T47D (cell line): ENCODE measurements around the gene CYS1.
"Not testable (repeated sequence)": the region's sequence is repeated elsewhere in the genome, so short reads cannot be mapped to it uniquely, and the experiment has no call there.

Source experiments
- DNase-seq, 2 experiments: peaks; one replicate each; pipeline versions ENCODE4 v3.0.0 to v3.0.0-alpha.2; 2011 to 2012; ENCODE audit warnings: low read depth in 1 of 2, low spot score in 1 of 2
- JUND ChIP-seq: IDR thresholded peaks from 2 replicates; pipeline ENCODE4 v1.6.1; 2012; ENCODE audit warnings: low read depth
- in situ Hi-C: cut with HindIII; loops from 2 replicates; pipeline ENCODE4 v1.10.0; 2016; ENCODE audit warnings: low sequenced_read_pairs, low pct_unique_long_range_greater_than_20kb

CYS1 gene

DNA sequence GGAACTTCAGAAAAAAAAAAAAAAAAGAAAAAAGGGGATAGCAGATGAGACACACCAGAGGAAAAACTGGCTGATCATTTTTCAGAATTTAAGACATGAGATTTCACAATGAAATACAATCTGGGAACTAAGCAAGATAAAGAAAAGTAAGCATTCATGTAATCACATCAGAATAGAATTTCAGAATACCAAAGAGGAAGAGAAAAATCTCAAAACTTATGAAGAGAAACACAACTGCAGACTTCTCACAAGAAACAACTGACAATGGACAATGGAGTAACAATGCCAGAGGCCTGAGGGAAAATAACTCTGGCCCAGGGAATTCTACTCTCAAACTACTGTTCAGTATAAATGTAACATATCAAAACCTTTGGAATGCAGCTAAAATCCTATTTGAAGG, 29.1 kb upstream of the CYS1 start:
- TF ChIP-seq JUND = no peak
- no peak for DNase-seq
- in situ Hi-C loops = no loop called here

DNA sequence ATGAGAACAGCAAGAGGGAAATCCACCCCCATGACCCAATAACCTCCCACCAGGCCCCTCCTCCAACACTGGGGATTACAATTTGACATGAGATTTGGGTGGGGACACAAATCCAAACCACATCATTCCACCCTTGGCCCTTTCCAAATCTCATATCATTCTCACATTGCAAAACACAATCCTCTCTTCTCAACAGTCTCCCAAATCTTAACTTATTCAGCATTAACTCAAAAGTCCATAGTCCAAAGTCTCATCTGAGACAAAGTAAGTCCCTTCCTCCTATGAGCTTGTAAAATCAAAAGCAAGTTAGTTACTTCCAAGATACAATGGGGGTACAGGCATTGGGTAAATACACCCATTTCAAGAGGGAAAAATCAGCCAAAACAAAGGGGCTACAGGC, 24.7 kb upstream of the CYS1 start:
- in situ Hi-C loops, DNase-seq: not testable (repeated sequence)

DNA sequence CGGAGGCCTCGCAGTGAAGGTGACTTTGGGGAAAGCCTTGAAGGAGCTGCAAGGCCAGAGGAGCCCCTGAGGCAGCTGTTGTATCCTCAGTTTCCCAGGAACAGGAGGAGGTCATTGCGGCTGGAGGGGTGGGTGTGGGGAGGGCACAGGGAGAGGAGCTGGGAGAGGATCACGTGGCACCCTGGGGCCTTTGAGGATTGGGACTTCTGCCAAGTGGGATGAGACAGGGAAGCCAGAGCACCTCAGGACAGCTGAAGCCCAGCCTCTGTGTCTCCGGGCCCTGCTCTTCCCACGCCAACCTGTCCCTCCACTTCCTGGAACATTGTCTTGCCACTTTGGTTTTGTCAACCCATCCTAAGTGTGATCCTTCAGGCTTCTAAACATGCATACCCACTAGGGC, 23.0 kb upstream of the CYS1 start:
- in situ Hi-C loops = no loop called here
- no peak for DNase-seq
- TF ChIP-seq JUND = no peak

DNA sequence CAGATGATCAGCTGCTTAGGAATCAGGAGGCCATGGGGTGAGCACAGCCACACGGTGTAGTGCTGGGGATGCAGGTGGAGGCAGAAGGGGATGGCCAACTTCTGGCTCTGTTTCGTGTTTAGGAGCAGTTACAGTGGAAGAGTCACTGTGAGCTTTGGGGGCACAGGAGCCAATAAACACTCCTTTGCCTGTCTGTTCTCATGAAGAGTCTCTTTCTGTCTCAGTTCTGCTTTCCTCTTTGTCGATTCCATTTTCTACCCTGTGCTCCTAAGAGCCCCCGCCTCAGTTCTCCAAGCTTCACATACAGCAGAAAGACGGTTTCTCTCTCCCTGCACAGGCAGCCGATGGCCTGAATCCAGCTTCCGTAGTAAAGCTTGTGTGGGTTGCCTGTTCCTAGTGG, 21.3 kb upstream of the CYS1 start:
- in situ Hi-C loops = no loop called here
- no peak for DNase-seq

DNA sequence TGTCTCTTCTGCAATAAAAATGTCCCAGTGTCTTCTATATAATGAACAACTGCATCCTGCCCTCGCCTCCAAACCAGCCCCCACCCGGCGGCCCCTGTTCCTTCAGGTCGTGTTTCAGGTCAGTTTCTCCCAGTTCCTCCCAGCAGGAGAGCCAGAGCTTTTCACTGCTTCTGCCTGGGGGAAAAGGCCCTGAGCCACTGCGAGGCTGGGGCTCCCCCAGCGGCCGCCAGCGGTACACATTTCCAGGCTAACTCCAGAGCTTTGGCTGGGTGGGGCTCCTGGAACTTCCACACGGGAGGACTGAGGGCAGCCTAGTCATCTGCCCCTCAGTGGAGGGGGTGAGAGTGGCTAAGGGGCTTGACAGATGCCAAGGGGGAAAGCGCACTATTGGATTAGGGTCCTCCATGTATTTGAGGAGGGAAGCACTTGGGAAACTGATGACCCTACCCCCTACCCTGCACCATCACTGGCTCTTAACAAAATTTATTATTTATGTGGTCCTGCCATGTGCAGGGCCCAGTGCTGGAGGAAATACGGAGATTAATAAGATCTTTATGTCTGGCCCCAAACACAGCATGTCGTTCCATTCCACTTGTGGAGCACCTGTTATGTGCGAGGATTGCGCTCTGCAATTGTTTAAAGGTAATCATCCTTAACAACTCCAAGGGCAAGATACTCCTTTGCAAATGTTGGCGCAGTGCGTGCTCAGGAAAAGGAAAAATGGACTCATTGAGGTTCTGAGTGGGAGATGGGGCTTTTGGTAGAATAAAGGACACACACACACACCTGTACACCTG, 17.3 kb upstream of the CYS1 start:
- DNase-seq = peak; percentile 62 to 75
- in situ Hi-C loops = no loop called here
- no peak for TF ChIP-seq JUND

More for the DNA sequence above, 21.3 kb upstream of the CYS1 start:
- no peak for TF ChIP-seq JUND

DNA sequence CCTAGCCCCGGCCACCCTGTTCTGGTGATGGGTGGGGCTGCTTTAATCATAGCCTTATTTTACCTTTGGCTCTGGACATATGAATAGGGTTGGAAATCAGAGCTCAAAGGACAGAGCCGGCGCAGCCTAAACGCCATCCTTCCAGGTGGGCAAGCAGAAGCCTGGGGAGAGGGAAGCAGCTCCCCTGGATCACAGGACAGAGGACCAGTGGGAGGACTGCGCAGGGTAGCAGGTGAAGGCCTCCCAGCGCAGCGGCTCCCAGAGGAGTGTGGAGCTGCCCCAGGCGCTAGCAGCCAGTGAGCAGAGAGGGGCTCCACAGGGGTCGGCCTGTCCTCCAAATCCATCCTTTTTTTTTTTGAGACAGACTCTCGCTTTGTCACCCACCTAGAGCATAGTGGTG, 16.4 kb upstream of the CYS1 start:
- no peak for DNase-seq
- no peak for TF ChIP-seq JUND
- in situ Hi-C loops = no loop called here

DNA sequence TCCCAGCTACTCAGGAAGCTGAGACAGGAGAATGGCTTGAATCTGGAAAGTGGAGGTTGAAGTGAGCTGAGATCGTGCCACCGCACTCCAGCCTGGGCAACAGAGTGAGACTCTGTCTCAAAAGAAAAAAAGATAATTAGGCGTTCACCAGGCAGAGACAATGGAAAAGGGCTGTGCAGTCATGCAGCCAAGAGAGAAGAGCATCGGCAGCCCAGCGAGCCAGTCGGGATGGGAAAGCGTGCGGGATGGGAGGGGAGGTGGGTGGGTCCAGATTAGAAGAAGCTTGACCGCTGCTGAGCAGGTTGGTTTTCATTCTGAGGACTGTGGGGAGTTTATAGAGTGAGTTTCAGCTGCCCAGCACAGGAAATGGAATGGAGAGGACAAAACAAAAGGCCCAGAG, 15.0 kb upstream of the CYS1 start:
- TF ChIP-seq JUND = no peak
- in situ Hi-C loops = no loop called here

DNA sequence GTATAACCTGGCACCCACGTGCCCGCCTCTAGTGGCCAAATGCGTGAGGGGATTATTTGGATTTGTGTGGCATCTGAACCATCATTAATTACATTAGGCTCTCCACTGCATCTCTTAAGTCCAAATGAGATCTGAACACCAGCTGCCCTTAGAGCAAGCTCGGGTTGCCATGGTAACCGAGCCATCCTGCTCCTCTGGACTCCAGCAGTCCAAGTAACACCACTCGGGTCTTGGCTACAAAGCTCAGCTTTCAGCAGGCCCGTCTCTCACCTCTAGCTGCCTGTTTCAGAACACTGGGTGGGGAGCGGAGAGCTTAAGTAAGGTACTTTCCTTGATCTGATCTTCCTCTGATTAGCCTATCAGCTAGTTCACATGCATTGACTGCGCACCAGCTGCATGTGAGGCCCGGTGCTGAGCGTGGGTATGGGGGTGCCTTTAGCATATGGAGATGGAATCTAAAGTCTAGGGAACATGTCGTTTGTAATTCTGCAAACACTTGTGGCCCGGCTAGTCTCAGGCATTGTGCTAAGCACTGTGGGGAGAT, 14.1 kb upstream of the CYS1 start:
- in situ Hi-C loops = no loop called here
- no peak for TF ChIP-seq JUND
- no peak for DNase-seq

More for the DNA sequence above, 15.0 kb upstream of the CYS1 start:
- DNase-seq = no peak

DNA sequence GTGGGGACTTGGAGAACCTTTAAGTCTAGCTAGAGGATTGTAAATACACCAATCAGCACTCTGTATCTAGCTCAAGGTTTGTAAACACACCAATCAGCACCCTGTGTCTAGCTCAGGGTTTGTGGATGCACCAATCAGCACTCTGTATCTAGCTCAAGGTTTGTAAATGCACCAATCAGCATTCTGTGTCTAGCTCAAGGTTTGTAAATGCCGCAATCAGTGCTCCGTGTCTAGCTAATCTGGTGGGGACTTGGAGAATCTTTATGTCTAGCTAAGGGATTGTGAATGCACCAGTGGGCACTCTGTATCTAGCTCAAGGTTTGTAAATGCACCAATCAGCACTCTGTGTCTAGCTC, 11.7 kb upstream of the CYS1 start:
- in situ Hi-C loops = not testable (repeated sequence)

DNA sequence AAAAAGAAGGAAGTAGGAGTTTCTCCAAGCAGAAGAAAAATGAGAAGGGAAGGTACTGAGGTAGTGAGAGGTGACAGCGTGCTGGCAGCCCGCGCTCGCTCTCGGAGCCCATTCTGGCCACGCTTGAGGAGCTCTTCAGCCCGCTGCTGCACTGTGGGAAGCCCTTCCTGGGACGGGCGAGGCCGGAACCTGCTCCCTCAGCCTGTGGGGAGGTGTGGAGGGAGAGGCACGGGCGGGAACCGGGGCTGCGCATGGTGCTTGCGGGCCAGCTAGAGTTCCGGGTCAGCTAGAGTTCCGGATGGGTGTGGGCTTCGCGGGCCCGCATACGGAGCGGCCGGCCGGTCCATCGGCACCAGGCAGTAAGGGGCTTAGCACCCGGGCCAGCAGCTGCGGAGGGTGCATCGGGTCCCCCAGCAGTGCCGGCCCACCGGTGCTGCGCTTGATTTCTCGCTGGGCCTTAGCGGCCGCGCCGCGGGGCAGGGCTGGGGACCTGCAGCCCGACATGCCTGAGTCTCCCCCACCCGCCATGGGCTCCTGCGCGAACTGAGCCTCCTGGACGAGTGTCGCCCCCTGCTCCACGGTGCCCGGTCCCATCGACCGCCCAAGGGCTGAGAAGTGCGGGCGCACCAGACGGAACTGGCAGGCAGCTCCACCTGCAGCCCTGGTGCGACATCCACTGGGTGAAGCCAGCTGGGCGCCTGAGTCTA, 11.1 kb upstream of the CYS1 start:
- no peak for DNase-seq
- in situ Hi-C loops = no loop called here
- TF ChIP-seq JUND = no peak

More for the DNA sequence above, 11.7 kb upstream of the CYS1 start:
- not testable (repeated sequence) for DNase-seq

DNA sequence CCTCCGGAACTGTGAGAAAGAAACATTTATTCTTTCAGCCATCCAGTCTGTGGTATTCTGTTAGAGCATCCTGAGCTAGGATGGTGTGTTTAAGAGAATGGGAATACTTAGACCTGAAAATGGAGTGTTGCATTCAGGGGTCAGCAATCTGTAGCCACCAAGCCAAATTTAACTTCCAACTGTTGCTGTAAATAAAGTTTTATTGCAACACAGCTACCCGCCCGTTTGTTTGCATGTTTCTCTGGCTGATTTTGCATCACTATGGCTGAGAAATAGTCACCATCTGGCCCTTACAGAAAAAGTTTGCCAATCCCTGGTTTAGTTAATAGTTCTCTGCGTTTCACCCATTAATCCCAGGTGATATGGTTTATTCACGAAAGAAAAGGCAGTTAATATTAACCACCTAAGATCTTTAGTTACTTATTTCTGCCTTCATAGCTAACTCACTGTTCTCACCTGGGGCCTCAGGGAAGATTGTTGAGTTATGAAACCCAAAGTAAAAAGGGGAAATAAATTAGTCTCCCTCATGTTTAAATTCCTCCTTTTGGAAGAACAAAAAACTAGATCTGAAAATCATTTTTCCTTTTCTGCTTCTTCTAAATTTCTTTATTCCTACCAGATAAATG, 9.5 kb upstream of the CYS1 start:
- in situ Hi-C loops = no loop called here
- no peak for DNase-seq

DNA sequence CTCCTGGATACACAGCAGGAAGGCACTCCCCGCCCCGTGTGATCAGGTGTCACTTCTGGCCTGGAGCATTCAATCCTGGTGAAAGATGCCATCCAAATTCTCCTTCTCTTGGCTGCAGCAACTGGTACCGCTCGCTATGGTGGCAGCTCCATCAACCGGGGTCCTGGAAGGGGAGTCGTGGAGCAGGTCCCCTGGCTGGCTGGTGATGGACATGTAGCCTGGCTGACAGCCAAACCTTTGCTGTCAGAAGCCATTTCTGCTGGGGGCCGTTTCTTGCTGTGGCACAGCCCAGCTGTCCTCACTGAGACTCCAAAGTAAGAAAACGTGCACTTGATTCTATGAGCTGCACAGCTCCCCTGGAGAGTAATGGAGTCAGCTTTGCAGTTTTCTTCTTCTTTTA, 7.1 kb upstream of the CYS1 start:
- in situ Hi-C loops = no loop called here
- TF ChIP-seq JUND = no peak
- no peak for DNase-seq

More for the DNA sequence above, 9.5 kb upstream of the CYS1 start:
- TF ChIP-seq JUND = no peak

DNA sequence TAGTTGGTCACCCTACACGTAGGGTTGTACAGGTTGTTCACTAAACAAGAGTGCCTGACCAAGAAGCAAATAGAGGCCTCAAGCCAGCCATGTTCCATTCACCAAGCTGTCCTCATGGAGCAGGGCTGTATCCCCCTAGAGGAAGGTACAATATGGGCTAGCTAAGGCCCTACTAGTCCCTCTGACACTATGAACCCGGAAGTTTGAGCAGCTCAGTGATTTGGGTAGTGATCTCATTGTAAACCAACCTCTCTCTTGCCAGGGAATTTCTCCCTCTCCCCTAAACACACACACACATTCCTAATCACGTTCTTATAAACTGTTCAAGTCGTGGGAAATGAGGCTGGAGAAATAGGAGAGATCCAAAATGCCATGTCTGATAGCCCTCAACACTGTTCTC, 6.7 kb upstream of the CYS1 start:
- DNase-seq = peak in 1 of 2 experiments; percentile 48
- TF ChIP-seq JUND = no peak
- in situ Hi-C loops = no loop called here
